ENCODE results near the gene SPEF2. TPM values are rescaled to one million over a fixed set of nuclear protein-coding genes. Genes with fewer than 3 reads are reported as not detected.

Gene SPEF2
- total and polyA plus RNA-seq, 4 donors: 0.42 to 4.5 (median 2.1) TPM

GRCh38 chr5:35799753-35800152, 182.1 kb downstream of the SPEF2 start:
- H3K4me3 ChIP-seq (ENCODE audit: low read depth in 1 of 3, low read length in 3 of 3): no peak overlapping the region
- TF ChIP-seq MAX (IDR thresholded peaks at IDR 0.05) (no peak), NR2F2 (IDR thresholded peaks at IDR 0.05) (no peak), ATF3 (IDR thresholded peaks at IDR 0.05) (no peak), RXRA (IDR thresholded peaks at IDR 0.05) (no peak), CTCF (IDR thresholded peaks at IDR 0.05; ENCODE audit: low read depth, low read length, missing input control) (no peak), JUND (IDR thresholded peaks at IDR 0.05) (no peak), EGR1 (IDR thresholded peaks at IDR 0.05; ENCODE audit: low read depth in 2 of 2) (no peak), FOXA1 (IDR thresholded peaks at IDR 0.05) (no peak), TAF1 (conservative IDR thresholded peaks at IDR 0.05) (no peak), RAD21 (IDR thresholded peaks at IDR 0.05) (no peak), YY1 (IDR thresholded peaks at IDR 0.05) (no peak), REST (IDR thresholded peaks at IDR 0.05) (no peak), HNF4G (IDR thresholded peaks at IDR 0.05) (no peak)
- no peaks in the 10 kb centered on the region for H3K36me3 ChIP-seq (ENCODE audit: control insufficient read depth in 4 of 4, insufficient read depth in 3 of 4, low read depth in 1 of 4, low read length in 3 of 4)
- no peak for DNase-seq (ENCODE audit: low spot score)
- H3K9me3 ChIP-seq (ENCODE audit: control insufficient read depth in 4 of 4, low read length in 3 of 4): no peaks in the 10 kb centered on the region
- H3K27me3 ChIP-seq (ENCODE audit: control insufficient read depth in 4 of 4, insufficient read depth in 4 of 4, low read length in 3 of 4): no peaks in the 10 kb centered on the region
- H3K9ac ChIP-seq (ENCODE audit: low read depth in 1 of 2, low read length in 2 of 2): no peak overlapping the region
- 96% methylated on average over 1 of the region's 1 CpG for WGBS
- H3K27ac ChIP-seq (ENCODE audit: low read depth in 1 of 2, low read length in 2 of 2): no peak overlapping the region
- no peaks in the 10 kb centered on the region for H3K4me1 ChIP-seq (ENCODE audit: control insufficient read depth in 4 of 4, insufficient read depth in 4 of 4, low read length in 3 of 4)

- no peaks in the 10 kb centered on the region for H3K36me3 ChIP-seq (ENCODE audit: control insufficient read depth in 4 of 4, insufficient read depth in 3 of 4, low read depth in 1 of 4, low read length in 3 of 4)
- no peak overlapping the region for H3K27ac ChIP-seq (ENCODE audit: low read depth in 1 of 2, low read length in 2 of 2)
- no peaks in the 10 kb centered on the region for H3K4me1 ChIP-seq (ENCODE audit: control insufficient read depth in 4 of 4, insufficient read depth in 4 of 4, low read length in 3 of 4)
- no peaks in the 10 kb centered on the region for H3K9me3 ChIP-seq (ENCODE audit: control insufficient read depth in 4 of 4, low read length in 3 of 4)
- no peak for DNase-seq (ENCODE audit: low spot score)
- H3K27me3 ChIP-seq (ENCODE audit: control insufficient read depth in 4 of 4, insufficient read depth in 4 of 4, low read length in 3 of 4): no peaks in the 10 kb centered on the region
- WGBS: 55% methylated on average over 4 of the region's 4 CpGs
- H3K4me3 ChIP-seq (ENCODE audit: low read depth in 1 of 3, low read length in 3 of 3): no peak overlapping the region
- no peak overlapping the region for H3K9ac ChIP-seq (ENCODE audit: low read depth in 1 of 2, low read length in 2 of 2)
- TF ChIP-seq RXRA (IDR thresholded peaks at IDR 0.05): no peak
- no peak for TF ChIP-seq ATF3 (IDR thresholded peaks at IDR 0.05)
- no peak for TF ChIP-seq REST (IDR thresholded peaks at IDR 0.05)
- TF ChIP-seq NR2F2 (IDR thresholded peaks at IDR 0.05): no peak
- TF ChIP-seq GABPA (IDR thresholded peaks at IDR 0.05 in 1 of 2, conservative IDR thresholded peaks at IDR 0.05 in 1 of 2): no peak
- TF ChIP-seq ZBTB33 (IDR thresholded peaks at IDR 0.05): no peak
- no peak for TF ChIP-seq EGR1 (IDR thresholded peaks at IDR 0.05; ENCODE audit: low read depth in 2 of 2)
- TF ChIP-seq RAD21 (IDR thresholded peaks at IDR 0.05): no peak
- no peak for TF ChIP-seq HNF4G (IDR thresholded peaks at IDR 0.05)
- TF ChIP-seq FOXA2 (IDR thresholded peaks at IDR 0.05): no peak
- TF ChIP-seq CTCF (IDR thresholded peaks at IDR 0.05; ENCODE audit: low read depth, low read length, missing input control): no peak
- no peak for TF ChIP-seq HNF4A (conservative IDR thresholded peaks at IDR 0.05)
- no peak for TF ChIP-seq TAF1 (conservative IDR thresholded peaks at IDR 0.05)
- no peak for TF ChIP-seq SP1 (IDR thresholded peaks at IDR 0.05)
Observed at GRCh38 chr5:35803191-35803651, 185.6 kb downstream of the SPEF2 start.

All from liver (tissue), 9 donors.